GM23248 (cell line): ENCODE data around the gene ENOX1. TPM values are rescaled to one million over a fixed set of nuclear protein-coding genes. Genes with fewer than 3 reads are reported as not detected.

Source experiments
- DNase-seq: peaks from one replicate; pipeline ENCODE4 v3.0.0-alpha.2; 2015
- H2AFZ ChIP-seq: fragments of 200-600 bp; sonication (generic); 2 replicates; pipeline ENCODE4 v1.6.1; 2016; ENCODE audit warnings: antibody characterized with exemption
- H3F3A ChIP-seq: fragments of 200-600 bp; sonication (generic); 2 replicates; pipeline ENCODE4 v1.6.1; 2016; ENCODE audit warnings: mild to moderate bottlenecking, antibody characterized with exemption, mixed run types; ENCODE audit not compliant: insufficient read depth
- H3K27ac ChIP-seq: fragments of 200-600 bp; sonication (generic); 2 replicates; pipeline ENCODE4 v1.5.1; 2016; ENCODE audit warnings: mild to moderate bottlenecking
- H3K27me3 ChIP-seq: fragments of 200-600 bp; sonication (generic); replicated peaks from 2 replicates; pipeline ENCODE4 v1.6.1; 2016; ENCODE audit warnings: mild to moderate bottlenecking; ENCODE audit not compliant: insufficient read depth
- H3K36me3 ChIP-seq: fragments of 200-600 bp; sonication (generic); 2 replicates; pipeline ENCODE4 v1.6.1; 2016; ENCODE audit warnings: low read depth, mild to moderate bottlenecking
- H3K4me1 ChIP-seq: fragments of 200-600 bp; sonication (generic); 2 replicates; pipeline ENCODE4 v1.6.1; 2016; ENCODE audit warnings: mild to moderate bottlenecking; ENCODE audit not compliant: insufficient read depth
- H3K4me2 ChIP-seq: fragments of 200-600 bp; sonication (generic); one replicate; pipeline ENCODE4 v1.6.1; 2016; ENCODE audit warnings: mild to moderate bottlenecking; ENCODE audit not compliant: unreplicated experiment
- H3K4me3 ChIP-seq: fragments of 200-600 bp; sonication (generic); 2 replicates; pipeline ENCODE4 v1.5.1; 2016; ENCODE audit warnings: mild to moderate bottlenecking
- H3K79me2 ChIP-seq: fragments of 200-600 bp; sonication (generic); 2 replicates; pipeline ENCODE4 v1.6.1; 2016; ENCODE audit warnings: mild to moderate bottlenecking; ENCODE audit not compliant: insufficient read depth
- H3K9ac ChIP-seq: fragments of 200-600 bp; sonication (generic); 2 replicates; pipeline ENCODE4 v1.6.1; 2016; ENCODE audit warnings: mild to moderate bottlenecking
- H3K9me2 ChIP-seq: fragments of 200-600 bp; sonication (generic); 2 replicates; pipeline ENCODE4 v1.6.1; 2016; ENCODE audit warnings: mixed run types, mild to moderate bottlenecking, moderate library complexity; ENCODE audit not compliant: insufficient read depth
- H3K9me3 ChIP-seq: fragments of 200-600 bp; sonication (generic); one replicate; pipeline ENCODE4 v1.6.1; 2017; ENCODE audit warnings: low read depth
- H4K20me1 ChIP-seq: fragments of 200-600 bp; sonication (generic); 2 replicates; pipeline ENCODE4 v1.6.0; 2016; ENCODE audit not compliant: insufficient read depth
- EZH2 ChIP-seq: fragments of 200-600 bp; sonication (generic); IDR thresholded peaks from 2 replicates; pipeline ENCODE4 v1.6.1; 2018; ENCODE audit warnings: antibody characterized with exemption, mild to moderate bottlenecking; ENCODE audit not compliant: insufficient read depth, poor library complexity, severe bottlenecking
- EZH2phosphoT487 ChIP-seq: fragments of 200-600 bp; sonication (generic); IDR thresholded peaks from 2 replicates; pipeline ENCODE4 v1.6.1; 2018; ENCODE audit warnings: antibody characterized with exemption, moderate library complexity, mild to moderate bottlenecking, low read depth; ENCODE audit not compliant: insufficient read depth
- WGBS, 2 experiments: methylation state at CpG; one replicate each; pipeline ENCODE4 v1.1.6; 2015 to 2017; ENCODE audit warnings: low lambda C conversion rate in 2 of 2, low coverage in 1 of 2; ENCODE audit errors: missing lambda C conversion rate in 2 of 2; 5-methylcytosine and 5-hydroxymethylcytosine counted together
- in situ Hi-C: fragments of 300-500 bp; cut with MboI; formaldehyde crosslinking; loops from 2 replicates; pipeline ENCODE4 v1.15.0; 2020
- polyA plus RNA-seq: library from polyadenylated mRNA; unstranded; fragments of >200 nt; fragmentation: Nextera tagmentation; extraction: Ambion mirVana; gene quantifications from 2 replicates; pipeline ENCODE4 v1.2.1, GENCODE V29; 2016
- total RNA-seq: library from RNA; depleted of rRNA; stranded (reverse); fragments of >200 nt; shearing (Covaris generic); gene quantifications from 2 replicates; pipeline ENCODE4 v1.2.3, GENCODE V29; 2014

The ENOX1 gene
- total and polyA plus RNA-seq, 2 experiments from 2014 or later, result 1.8 to 3.2 TPM

GRCh38 chr13:43472339-43472738, 314.4 kb downstream of the ENOX1 start:
- TF ChIP-seq EZH2, result no peak
- TF ChIP-seq EZH2phosphoT487, result no peak
- in situ Hi-C loops, result no loop called here
- no peak for DNase-seq

GRCh38 chr13:43470610-43471009, 316.2 kb downstream of the ENOX1 start:
- Histone ChIP-seq H3K4me1 (no peaks in the 10 kb centered on the region), H3K9ac (no peak overlapping the region), H3K36me3 (no peaks in the 10 kb centered on the region), H3F3A (no peaks in the 10 kb centered on the region), H4K20me1 (no peaks in the 10 kb centered on the region), H3K27me3 (no peaks in the 10 kb centered on the region), H3K27ac (no peak overlapping the region), H3K9me2 (no peaks in the 10 kb centered on the region; the same call in 1 of the 2 replicates), H3K79me2 (no peaks in the 10 kb centered on the region), H3K4me3 (no peak overlapping the region), H3K9me3 (no peaks in the 10 kb centered on the region), H2AFZ (no peak overlapping the region), H3K4me2 (no peak overlapping the region)
- in situ Hi-C loops, result no loop called here
- WGBS, 2 experiments, result 93 to 97% methylated on average over 2 of the region's 2 CpGs
- DNase-seq, result no peak
- TF ChIP-seq EZH2, result no peak
- TF ChIP-seq EZH2phosphoT487, result no peak

More at GRCh38 chr13:43472339-43472738, 314.4 kb downstream of the ENOX1 start:
- H3K9me2 ChIP-seq, result no peaks in the 10 kb centered on the region
- H3K4me3 ChIP-seq, result no peak overlapping the region
- H2AFZ ChIP-seq, result no peak overlapping the region
- no peak overlapping the region for H3K9ac ChIP-seq
- H3K36me3 ChIP-seq, result no peaks in the 10 kb centered on the region
- no peaks in the 10 kb centered on the region for H4K20me1 ChIP-seq
- no peak overlapping the region for H3K4me2 ChIP-seq
- H3K9me3 ChIP-seq, result no peaks in the 10 kb centered on the region
- H3K4me1 ChIP-seq, result no peaks in the 10 kb centered on the region
- H3F3A ChIP-seq, result no peaks in the 10 kb centered on the region
- 26 to 28% methylated on average over 5 of the region's 5 CpGs for WGBS, 2 experiments
- no peaks in the 10 kb centered on the region for H3K79me2 ChIP-seq
- no peak overlapping the region for H3K27ac ChIP-seq
- no peaks in the 10 kb centered on the region for H3K27me3 ChIP-seq

- Histone ChIP-seq H3K36me3 (no peaks in the 10 kb centered on the region), H2AFZ (no peak overlapping the region), H3K4me1 (no peaks in the 10 kb centered on the region), H3K9me3 (no peaks in the 10 kb centered on the region), H3K9me2 (no peaks in the 10 kb centered on the region; the same call in 1 of the 2 replicates), H4K20me1 (no peaks in the 10 kb centered on the region), H3K79me2 (no peaks in the 10 kb centered on the region), H3K27ac (no peak overlapping the region), H3K4me3 (no peak overlapping the region), H3F3A (no peaks in the 10 kb centered on the region), H3K27me3 (no peaks in the 10 kb centered on the region), H3K9ac (no peak overlapping the region), H3K4me2 (no peak overlapping the region)
- DNase-seq, result no peak
- in situ Hi-C loops, result no loop called here
- WGBS, 2 experiments, result 48 to 71% methylated on average over 1 of the region's 1 CpG
- TF ChIP-seq EZH2phosphoT487 (no peak), EZH2 (no peak)
Measured at GRCh38 chr13:43469791-43470190, 317.0 kb downstream of the ENOX1 start.

GRCh38 chr13:43464578-43465264, 322.1 kb downstream of the ENOX1 start:
- DNase-seq, result no peak
- in situ Hi-C loops, result no loop called here
- H4K20me1 ChIP-seq, result no peaks in the 10 kb centered on the region
- TF ChIP-seq EZH2 (no peak), EZH2phosphoT487 (no peak)
- no peaks in the 10 kb centered on the region for H3F3A ChIP-seq
- H3K4me2 ChIP-seq, result no peak overlapping the region
- H3K27ac ChIP-seq, result no peak overlapping the region
- no peaks in the 10 kb centered on the region for H3K9me3 ChIP-seq
- no peak overlapping the region for H3K9ac ChIP-seq
- no peak overlapping the region for H3K4me3 ChIP-seq
- H2AFZ ChIP-seq, result no peak overlapping the region
- H3K27me3 ChIP-seq, result no peaks in the 10 kb centered on the region
- WGBS, 2 experiments, result 56 to 58% methylated on average over 3 of the region's 3 CpGs
- no peaks in the 10 kb centered on the region for H3K4me1 ChIP-seq
- no peaks in the 10 kb centered on the region; the same call in 1 of the 2 replicates for H3K9me2 ChIP-seq
- H3K36me3 ChIP-seq, result no peaks in the 10 kb centered on the region
- H3K79me2 ChIP-seq, result no peaks in the 10 kb centered on the region
